K562 (cell line): ENCODE results near the gene FXYD3. TPM values are rescaled to one million over a fixed set of nuclear protein-coding genes. Genes with fewer than 3 reads are reported as not detected.

Source experiments
- ERF ChIP-seq: fragments of 450-650 bp; formaldehyde crosslinking; IDR thresholded peaks from 2 replicates; pipeline ENCODE4 v1.4.0; 2020; ENCODE audit warnings: mild to moderate bottlenecking, mixed read lengths
- EWSR1 ChIP-seq: fragments of 450-650 bp; IDR thresholded peaks from 2 replicates; pipeline ENCODE4 v1.6.1; 2018; ENCODE audit warnings: borderline replicate concordance, mild to moderate bottlenecking, low read depth, moderate library complexity; ENCODE audit not compliant: partially characterized antibody
- MLLT1 ChIP-seq, 2 experiments: fragments of 450-650 bp; IDR thresholded peaks; 2 replicates each; pipeline ENCODE4 v1.6.1; 2016
- ZBTB9 ChIP-seq: fragments of 450-650 bp; formaldehyde crosslinking; IDR thresholded peaks from 2 replicates; pipeline ENCODE4 v1.4.0; 2020; ENCODE audit warnings: mild to moderate bottlenecking, moderate library complexity
- polyA plus RNA-seq, 8 experiments: library from polyadenylated mRNA; depleted of rRNA in 4 of 8; stranded (reverse) in 5 of 8; unstranded in 3 of 8; fragments of >200 nt; fragmentation: Nextera tagmentation in 2 of 8; fragmentation: Illumina TruSeq in 1 of 8; extraction: Ambion mirVana in 2 of 8; extraction: Trizol in 1 of 8; gene quantifications; 2 replicates each; pipeline versions ENCODE4 v1.2.1 to v1.2.3, GENCODE V29; 2011 to 2014; ENCODE audit warnings: inconsistent platforms in 1 of 8, missing spikeins in 1 of 8
- total RNA-seq, 7 experiments: library from RNA; depleted of rRNA in 6 of 7; stranded (reverse); fragments of >200 nt in 6 of 7; fragmentation: Illumina TruSeq in 2 of 7; extraction: Trizol in 2 of 7; gene quantifications; 2 replicates each; pipeline versions ENCODE4 v1.2.1 to v1.2.3, GENCODE V29; 2011 to 2021; ENCODE audit warnings: low replicate concordance in 1 of 7

Gene FXYD3
- total and polyA plus RNA-seq, 9 of the 15 experiments (the other 6 are each of a cell fraction or from before 2014, with no cell fraction given), result 0.24 TPM; not detected in 8

GRCh38 chr19:35140962-35141836, 25.6 kb downstream of the FXYD3 start (continued):
- TF ChIP-seq ZBTB9 (CRISPR knock-in tag) (0 out of 2 replicates have a peak, but pooled peaks have one; percentile 26), MLLT1 (IDR thresholded peaks at IDR 0.05) (peak in 1 of 2 experiments; percentile 50; a peak in 1 of 4 replicates), ERF (CRISPR knock-in tag) (0 out of 2 replicates have a peak, but pooled peaks have one; percentile 13), EWSR1 (no peak)
